WTC11 (cell line): ENCODE measurements around the gene ATG7. TPM values are rescaled to one million over a fixed set of nuclear protein-coding genes. Genes with fewer than 3 reads are reported as not detected.
"Not testable (repeated sequence)": the region's sequence is repeated elsewhere in the genome, so short reads cannot be mapped to it uniquely, and the experiment has no call there.

ENCODE experiments used
- ATAC-seq: fragments of 200-7000 bp; cut with Tn5 transposase; 2 replicates; pipeline ENCODE4 v1.10.0; 2021; ENCODE audit warnings: mild to moderate bottlenecking, moderate library complexity
- CTCF ChIA-PET: fragments of 300-600 bp; sonication (Branson Sonifier 250); formaldehyde crosslinking; loops from one replicate; lab custom pipeline; 2021; ENCODE audit warnings: antibody characterized with exemption; lab: Charles Lee
- POLR2A ChIA-PET: fragments of 350-600 bp; sonication (Branson Sonifier 250); formaldehyde crosslinking; loops from one replicate; lab custom pipeline; 2021; ENCODE audit warnings: antibody characterized with exemption; lab: Charles Lee
- DNase-seq: peaks from one replicate; pipeline ENCODE4 v3.0.0; 2021; ENCODE audit warnings: low spot score
- H3K27ac Mint-ChIP-seq: 2 replicates; pipeline ENCODE4 v1.8.0; 2021; ENCODE audit warnings: mixed read lengths
- H3K27me3 Mint-ChIP-seq: 2 replicates; pipeline ENCODE4 v1.8.0; 2021; ENCODE audit warnings: low read depth, mild to moderate bottlenecking, moderate library complexity, mixed read lengths
- H3K36me3 Mint-ChIP-seq: 2 replicates; pipeline ENCODE4 v1.8.0; 2021; ENCODE audit warnings: mixed read lengths
- H3K4me1 Mint-ChIP-seq: 2 replicates; pipeline ENCODE4 v1.8.0; 2022; ENCODE audit warnings: mixed read lengths
- H3K4me3 Mint-ChIP-seq: 2 replicates; pipeline ENCODE4 v1.8.0; 2021; ENCODE audit warnings: mild to moderate bottlenecking, moderate library complexity, mixed read lengths
- H3K9me3 Mint-ChIP-seq: 2 replicates; pipeline ENCODE4 v1.8.0; 2021; ENCODE audit warnings: mixed read lengths
- AR ChIP-seq: fragments of 250-450 bp; sonication (Bioruptor Pico); IDR thresholded peaks from 2 replicates; pipeline ENCODE4 v1.9.0; 2021; ENCODE audit warnings: mild to moderate bottlenecking
- CREB1 ChIP-seq: sonication (generic); formaldehyde crosslinking; IDR thresholded peaks from 2 replicates; pipeline ENCODE4 v1.8.0; 2023; ENCODE audit warnings: mild to moderate bottlenecking, missing genetic modification reagents
- E2F1 ChIP-seq: sonication (generic); formaldehyde crosslinking; IDR thresholded peaks from 2 replicates; pipeline ENCODE4 v1.8.0; 2022; ENCODE audit warnings: mild to moderate bottlenecking, missing genetic modification reagents
- E2F4 ChIP-seq: sonication (generic); formaldehyde crosslinking; IDR thresholded peaks from 2 replicates; pipeline ENCODE4 v1.8.1; 2022; ENCODE audit warnings: low read depth, mild to moderate bottlenecking, moderate library complexity, missing genetic modification reagents, borderline replicate concordance
- EMX1 ChIP-seq: fragments of 250-450 bp; sonication (Bioruptor Pico); IDR thresholded peaks from 2 replicates; pipeline ENCODE4 v1.8.0; 2021; ENCODE audit warnings: mild to moderate bottlenecking
- ESRRA ChIP-seq: sonication (generic); formaldehyde crosslinking; IDR thresholded peaks from 2 replicates; pipeline ENCODE4 v1.8.1; 2022; ENCODE audit warnings: mild to moderate bottlenecking, missing genetic modification reagents, borderline replicate concordance
- RELA ChIP-seq: sonication (generic); formaldehyde crosslinking; IDR thresholded peaks from 2 replicates; pipeline ENCODE4 v1.8.1; 2022; ENCODE audit warnings: missing genetic modification reagents, mild to moderate bottlenecking, borderline replicate concordance
- RORB ChIP-seq: fragments of 250-450 bp; sonication (Bioruptor Pico); IDR thresholded peaks from 2 replicates; pipeline ENCODE4 v1.9.0; 2021; ENCODE audit warnings: mild to moderate bottlenecking
- SOX15 ChIP-seq: fragments of 250-450 bp; sonication (Bioruptor Pico); IDR thresholded peaks from 2 replicates; pipeline ENCODE4 v1.9.0; 2021; ENCODE audit warnings: mild to moderate bottlenecking
- STAT6 ChIP-seq: sonication (generic); formaldehyde crosslinking; conservative IDR thresholded peaks from 2 replicates; pipeline ENCODE4 v1.8.1; 2023; ENCODE audit warnings: mild to moderate bottlenecking, low read depth, missing genetic modification reagents, moderate library complexity
- TEAD1 ChIP-seq: sonication (generic); formaldehyde crosslinking; IDR thresholded peaks from 2 replicates; pipeline ENCODE4 v1.8.0; 2022; ENCODE audit warnings: mild to moderate bottlenecking, missing genetic modification reagents
- TP53 ChIP-seq: sonication (generic); formaldehyde crosslinking; IDR thresholded peaks from 2 replicates; pipeline ENCODE4 v1.8.1; 2023; ENCODE audit warnings: mild to moderate bottlenecking, missing genetic modification reagents
- USF1 ChIP-seq: sonication (generic); formaldehyde crosslinking; IDR thresholded peaks from 2 replicates; pipeline ENCODE4 v1.8.0; 2022; ENCODE audit warnings: mild to moderate bottlenecking, missing genetic modification reagents
- ZNF121 ChIP-seq: sonication (generic); formaldehyde crosslinking; IDR thresholded peaks from 2 replicates; pipeline ENCODE4 v1.8.0; 2023; ENCODE audit warnings: missing genetic modification reagents
- ZNF263 ChIP-seq: sonication (generic); formaldehyde crosslinking; IDR thresholded peaks from 2 replicates; pipeline ENCODE4 v1.8.1; 2022; ENCODE audit warnings: low read depth, mild to moderate bottlenecking, moderate library complexity, missing genetic modification reagents
- ZNF281 ChIP-seq: sonication (generic); formaldehyde crosslinking; IDR thresholded peaks from 2 replicates; pipeline ENCODE4 v1.8.0; 2023; ENCODE audit warnings: mild to moderate bottlenecking, missing genetic modification reagents
- ZNF671 ChIP-seq: fragments of 250-450 bp; sonication (Bioruptor Pico); IDR thresholded peaks from 2 replicates; pipeline ENCODE4 v1.8.0; 2021; ENCODE audit warnings: mild to moderate bottlenecking
- total RNA-seq: library from RNA; stranded (reverse); gene quantifications from 3 replicates; pipeline ENCODE4 v1.2.3, GENCODE V29; 2021

The ATG7 gene
- total RNA-seq, 1 experiment from 2014 or later = 17.5 TPM

GRCh38 chr3:11436775-11437174 lies 164.6 kb downstream of the ATG7 start (continued):
- no peak for TF ChIP-seq STAT6 (CRISPR knock-in tag)
- TF ChIP-seq TEAD1 (CRISPR knock-in tag) = no peak
- TF ChIP-seq E2F1 = no peak
- no peak for TF ChIP-seq ZNF671 (CRISPR knock-in tag)
- no peak for TF ChIP-seq TP53 (CRISPR knock-in tag)

GRCh38 chr3:11437506-11437905 lies 165.3 kb downstream of the ATG7 start:
- CTCF ChIA-PET = no interaction called here
- no peaks in the 10 kb centered on the region for H3K9me3 Mint-ChIP-seq
- H3K27ac Mint-ChIP-seq = no peak overlapping the region
- POLR2A ChIA-PET = no interaction called here
- no peak for DNase-seq
- H3K4me3 Mint-ChIP-seq = no peak overlapping the region
- no peaks in the 10 kb centered on the region for H3K27me3 Mint-ChIP-seq
- H3K4me1 Mint-ChIP-seq = peaks cover 3% of the 10 kb centered on the region; the same call in 1 of the 2 replicates
- no peak for ATAC-seq
- H3K36me3 Mint-ChIP-seq = no peaks in the 10 kb centered on the region
- TF ChIP-seq STAT6 (CRISPR knock-in tag) (no peak), USF1 (no peak), ESRRA (CRISPR knock-in tag) (no peak), RORB (CRISPR knock-in tag) (no peak), ZNF281 (CRISPR knock-in tag) (no peak), CREB1 (CRISPR knock-in tag) (no peak)

- no peaks in the 10 kb centered on the region for H3K36me3 Mint-ChIP-seq
- H3K4me3 Mint-ChIP-seq = no peak overlapping the region
- ChIA-PET CTCF (interaction anchor here (1.2 kb wide), 1 partner anchor 79 kb away, joined by 3 read pairs; no protein-coding TSS in a partner anchor), POLR2A (no interaction called here)
- DNase-seq = no peak
- peaks cover 3% of the 10 kb centered on the region; the same call in 1 of the 2 replicates for H3K4me1 Mint-ChIP-seq
- H3K27me3 Mint-ChIP-seq = no peaks in the 10 kb centered on the region
- no peak overlapping the region for H3K27ac Mint-ChIP-seq
- H3K9me3 Mint-ChIP-seq = no peaks in the 10 kb centered on the region
- TF ChIP-seq AR (CRISPR knock-in tag) = no peak
- no peak for TF ChIP-seq ZNF263
- no peak for TF ChIP-seq SOX15 (CRISPR knock-in tag)
- TF ChIP-seq RELA (CRISPR knock-in tag) = no peak
- no peak for TF ChIP-seq E2F4 (CRISPR knock-in tag)
- TF ChIP-seq ZNF121 (CRISPR knock-in tag) = no peak
- TF ChIP-seq EMX1 (CRISPR knock-in tag) = no peak
- no peak for ATAC-seq
Measured at GRCh38 chr3:11438646-11439045, 166.4 kb downstream of the ATG7 start.

- H3K27ac Mint-ChIP-seq, DNase-seq, H3K9me3 Mint-ChIP-seq, H3K36me3 Mint-ChIP-seq, H3K4me1 Mint-ChIP-seq, CTCF ChIA-PET, H3K27me3 Mint-ChIP-seq, ATAC-seq, H3K4me3 Mint-ChIP-seq, POLR2A ChIA-PET: not testable (repeated sequence)
Measured at GRCh38 chr3:11441346-11441745, 169.1 kb downstream of the ATG7 start.
